ENCODE measurements around the gene GIPC3. TPM values are rescaled to one million over a fixed set of nuclear protein-coding genes. Genes with fewer than 3 reads are reported as not detected.

GIPC3 gene
- total and polyA plus RNA-seq, 2 of the 8 experiments (the other 6 are each of a cell fraction or from before 2014, with no cell fraction given) = 1.0 to 1.2 TPM

DNA sequence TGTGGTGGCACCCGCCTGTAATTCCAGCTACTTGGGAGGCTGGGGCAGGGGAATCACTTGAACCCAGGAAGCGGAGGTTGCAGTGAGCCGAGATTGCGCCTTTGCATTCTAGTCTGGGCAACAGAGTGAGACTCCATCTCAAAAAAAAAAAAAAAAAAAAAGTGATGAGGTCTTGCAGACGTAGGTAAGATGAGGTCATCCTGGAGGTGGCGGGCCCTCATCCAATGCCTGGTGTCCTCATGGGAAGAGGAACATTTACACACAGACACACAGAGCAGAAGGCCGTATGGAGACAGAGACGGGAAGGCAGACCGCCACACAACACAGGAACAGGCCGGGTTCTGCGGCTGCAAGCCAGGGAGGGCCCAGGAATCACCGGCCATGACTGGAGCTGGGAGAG is 36.9 kb downstream of the GIPC3 start:
- no peak for DNase-seq (ENCODE audit: low read depth in 1 of 2, low spot score in 2 of 2)
- CTCF ChIA-PET (ENCODE audit: partially characterized antibody) = interaction anchor here (0.7 to 7.3 kb wide), 10 partner anchors 9 to 317 kb away, joined by 3 to 38 read pairs (median 3); partner anchors contain the start of gene GIPC3
- no peak for TF ChIP-seq RAD21 (IDR thresholded peaks at IDR 0.05 in 1 of 2, conservative IDR thresholded peaks at IDR 0.05 in 1 of 2; ENCODE audit: low read depth in 2 of 2, low read length in 2 of 2)
- TF ChIP-seq RNF2 (IDR thresholded peaks at IDR 0.05; ENCODE audit: borderline replicate concordance, low read depth, low read length, missing control alignments, poor library complexity, severe bottlenecking) = no peak
- no peak for TF ChIP-seq KDM4A (IDR thresholded peaks at IDR 0.05; ENCODE audit: low read depth, low read length, severe bottlenecking)
- TF ChIP-seq TEAD4 (IDR thresholded peaks at IDR 0.05; ENCODE audit: low read depth, low read length) = no peak
- TF ChIP-seq KDM5A (IDR thresholded peaks at IDR 0.05; ENCODE audit: low read length) = no peak
- TF ChIP-seq NANOG (IDR thresholded peaks at IDR 0.05; ENCODE audit: insufficient read depth, low read depth, low read length, poor library complexity, severe bottlenecking) = no peak
- TF ChIP-seq CHD2 (IDR thresholded peaks at IDR 0.05; ENCODE audit: low read length) = no peak
- no peak for TF ChIP-seq TCF12 (IDR thresholded peaks at IDR 0.05; ENCODE audit: low read depth, low read length)
- TF ChIP-seq RXRA (IDR thresholded peaks at IDR 0.05; ENCODE audit: insufficient read depth, low read depth, low read length) = no peak
- TF ChIP-seq SP2 (IDR thresholded peaks at IDR 0.05; ENCODE audit: low read length) = no peak
- TF ChIP-seq, protein P1, sequence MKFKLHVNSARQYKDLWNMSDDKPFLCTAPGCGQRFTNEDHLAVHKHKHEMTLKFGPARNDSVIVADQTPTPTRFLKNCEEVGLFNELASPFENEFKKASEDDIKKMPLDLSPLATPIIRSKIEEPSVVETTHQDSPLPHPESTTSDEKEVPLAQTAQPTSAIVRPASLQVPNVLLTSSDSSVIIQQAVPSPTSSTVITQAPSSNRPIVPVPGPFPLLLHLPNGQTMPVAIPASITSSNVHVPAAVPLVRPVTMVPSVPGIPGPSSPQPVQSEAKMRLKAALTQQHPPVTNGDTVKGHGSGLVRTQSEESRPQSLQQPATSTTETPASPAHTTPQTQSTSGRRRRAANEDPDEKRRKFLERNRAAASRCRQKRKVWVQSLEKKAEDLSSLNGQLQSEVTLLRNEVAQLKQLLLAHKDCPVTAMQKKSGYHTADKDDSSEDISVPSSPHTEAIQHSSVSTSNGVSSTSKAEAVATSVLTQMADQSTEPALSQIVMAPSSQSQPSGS (IDR thresholded peaks at IDR 0.05; ENCODE audit: low read length) = no peak
- no peak for TF ChIP-seq NRF1 (IDR thresholded peaks at IDR 0.05; ENCODE audit: low read depth, low read length)

More for the DNA sequence above, 36.9 kb downstream of the GIPC3 start:
- Histone ChIP-seq H3K79me2 (ENCODE audit: control insufficient read depth in 1 of 2, insufficient read depth in 2 of 2, low read length in 2 of 2) (peaks cover 9 to 24% of the 10 kb centered on the region in 2 experiments), H3K23ac (ENCODE audit: insufficient read length) (no peak overlapping the region), H3K23me2 (ENCODE audit: low read depth, low read length) (peaks cover 4% of the 10 kb centered on the region), H2BK12ac (ENCODE audit: low read depth, low read length) (no peak overlapping the region), H3K56ac (replicated peaks; ENCODE audit: insufficient read length, low read depth, low read length) (no peak overlapping the region), H3K4me1 (replicated peaks in 1 of 4; ENCODE audit: control insufficient read depth in 3 of 4, insufficient read depth in 4 of 4, low read length in 3 of 4) (peaks cover 0 to 9% (median 2%) of the 10 kb centered on the region in 4 experiments; a peak in 4 of 7 replicates), H3K27me3 (replicated peaks in 1 of 4; ENCODE audit: control insufficient read depth in 3 of 4, extremely low read depth in 1 of 4, insufficient read depth in 3 of 4, low read length in 3 of 4) (no peaks in the 10 kb centered on the region), H3K9ac (replicated peaks in 1 of 4; ENCODE audit: extremely low read depth in 1 of 4, low read depth in 3 of 4, low read length in 3 of 4) (no peak overlapping the region), H3K79me1 (ENCODE audit: low read depth, low read length) (peaks cover 12% of the 10 kb centered on the region), H2AFZ (ENCODE audit: low read length) (no peak overlapping the region), H3K4me2 (ENCODE audit: insufficient read depth in 1 of 2, low read depth in 2 of 2, low read length in 2 of 2) (no peak overlapping the region), H3K27ac (ENCODE audit: low read depth, low read length) (no peak overlapping the region), H3K36me3 (ENCODE audit: control insufficient read depth in 2 of 4, insufficient read depth in 4 of 4, low read length in 3 of 4) (peaks cover 2 to 5% (median 3%) of the 10 kb centered on the region in 4 experiments; a peak in 4 of 8 replicates), H2BK5ac (ENCODE audit: low read depth, low read length) (no peak overlapping the region), H4K20me1 (replicated peaks in 1 of 2; ENCODE audit: control insufficient read depth in 1 of 2, insufficient read depth in 2 of 2, low read length in 2 of 2) (peaks cover 4 to 16% of the 10 kb centered on the region in 2 experiments), H2BK120ac (replicated peaks; ENCODE audit: low read depth, low read length) (no peak overlapping the region), H2AK5ac (ENCODE audit: low read depth, low read length) (no peak overlapping the region), H3K18ac (ENCODE audit: extremely low read depth, low read length) (no peak overlapping the region), H2BK20ac (ENCODE audit: low read length) (no peak overlapping the region), H3K14ac (ENCODE audit: insufficient read length) (no peak overlapping the region), H2BK15ac (ENCODE audit: low read length) (no peak overlapping the region), H4K5ac (ENCODE audit: insufficient read length, low read depth, low read length) (no peak overlapping the region), H3K4me3 (ENCODE audit: extremely low read depth in 1 of 4, insufficient read depth in 2 of 4, low read depth in 3 of 4, low read length in 4 of 4) (no peak overlapping the region), H4K8ac (ENCODE audit: extremely low read depth, insufficient read depth, low read length) (no peak overlapping the region), H3K9me3 (ENCODE audit: insufficient read depth in 2 of 2, low read depth in 1 of 2, low read length in 1 of 2) (no peaks in the 10 kb centered on the region), H3K4ac (replicated peaks; ENCODE audit: insufficient read length, low read depth, low read length) (no peak overlapping the region), H4K91ac (replicated peaks; ENCODE audit: insufficient read length, low read length) (no peak overlapping the region)
- POLR2A ChIA-PET (ENCODE audit: partially characterized antibody) = interaction anchor here (1.6 to 1.7 kb wide), 2 partner anchors 10 to 85 kb away, joined by 3 to 5 read pairs; no protein-coding TSS in a partner anchor
- no peak for FAIRE-seq
- 82% methylated on average over 10 of the region's 12 CpGs; no CpG with 5 or more reads in 1 of the 2 experiments for WGBS, 2 experiments (ENCODE audit: extremely low coverage in 1 of 2, insufficient coverage in 1 of 2, insufficient read length in 1 of 2, insufficient replicate concordance in 2 of 2, low coverage in 1 of 2, low lambda C conversion rate in 2 of 2, missing lambda C conversion rate in 1 of 2)
